ENCODE results near the gene FGF2. TPM values are rescaled to one million over a fixed set of nuclear protein-coding genes. Genes with fewer than 3 reads are reported as not detected.
"Not testable (repeated sequence)": the region's sequence is repeated elsewhere in the genome, so short reads cannot be mapped to it uniquely, and the experiment has no call there.

Gene FGF2
- total RNA-seq, 1 experiment from 2014 or later, result 99.0 TPM

DNA sequence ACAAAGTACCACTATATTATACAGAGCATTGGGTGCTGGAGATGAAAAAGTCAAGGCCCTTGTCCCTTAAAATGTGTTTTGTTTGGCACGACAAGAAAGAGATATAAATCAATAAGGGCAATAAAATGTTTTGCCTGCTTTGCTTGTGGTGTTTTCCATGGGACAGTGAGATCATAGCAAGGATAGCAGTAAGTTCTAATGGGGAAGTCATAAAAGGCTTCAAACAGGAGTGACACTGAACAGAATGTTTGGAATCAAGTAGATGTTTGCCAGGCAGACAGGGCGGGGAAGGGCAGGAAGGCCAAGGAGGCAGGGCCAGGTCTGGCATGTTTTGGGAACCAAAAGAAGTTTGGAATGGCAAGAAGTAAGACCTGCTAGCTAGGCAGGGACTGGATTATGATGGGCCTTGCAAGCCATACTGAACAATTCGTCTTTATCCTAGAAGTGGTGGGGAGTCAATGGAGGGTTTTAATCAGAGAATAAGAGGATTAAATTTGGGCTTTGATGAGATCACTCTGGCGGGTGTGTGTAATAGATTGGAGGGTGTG, 16.4 kb downstream of the FGF2 start:
- Histone ChIP-seq H3K4ac (ENCODE audit: low read depth, low read length) (no peak overlapping the region), H2AFZ (ENCODE audit: low read length) (no peak overlapping the region), H2BK20ac (ENCODE audit: low read depth, low read length, poor library complexity, severe bottlenecking) (no peak overlapping the region), H3K9me3 (ENCODE audit: control insufficient read depth, low read depth, low read length) (no peaks in the 10 kb centered on the region), H3K4me2 (ENCODE audit: insufficient read depth, insufficient read length, low read length) (no peak overlapping the region), H3T11ph (ENCODE audit: low read length) (no peak overlapping the region), H3K27me3 (ENCODE audit: insufficient read depth, low read length) (no peaks in the 10 kb centered on the region), H3K9ac (ENCODE audit: extremely low read depth, insufficient read length, low read length) (no peak overlapping the region), H3K23ac (ENCODE audit: insufficient read length, low read depth, low read length) (no peak overlapping the region), H3K79me2 (ENCODE audit: insufficient read depth, low read length) (peaks cover 67% of the 10 kb centered on the region), H3K79me1 (ENCODE audit: insufficient read depth, low read depth, low read length, poor library complexity, severe bottlenecking) (peaks cover 6% of the 10 kb centered on the region), H3K4me1 (ENCODE audit: insufficient read depth, low read length) (peaks cover 23% of the 10 kb centered on the region; the same call in 1 of the 2 replicates), H4K8ac (replicated peaks; ENCODE audit: insufficient read length, low read depth, low read length) (no peak overlapping the region), H3K18ac (ENCODE audit: insufficient read length, low read depth, low read length) (no peak overlapping the region), H4K91ac (ENCODE audit: insufficient read length, low read depth, low read length) (no peak overlapping the region), H2BK120ac (ENCODE audit: low read depth, low read length, poor library complexity, severe bottlenecking) (no peak overlapping the region), H4K20me1 (ENCODE audit: control insufficient read depth, insufficient read depth, insufficient read length) (peaks cover 3% of the 10 kb centered on the region), H2BK12ac (ENCODE audit: insufficient read length, low read depth, low read length) (no peak overlapping the region), H4K5ac (ENCODE audit: insufficient read length, low read depth, low read length) (no peak overlapping the region), H3K23me2 (ENCODE audit: insufficient read length, low read depth, low read length, poor library complexity, severe bottlenecking) (no peaks in the 10 kb centered on the region), H2AK5ac (ENCODE audit: insufficient read length, low read length) (no peak overlapping the region), H3K56ac (ENCODE audit: insufficient read length, low read depth, low read length) (no peak overlapping the region), H3K27ac (ENCODE audit: insufficient read length, low read depth, low read length) (no peak overlapping the region), H3K14ac (ENCODE audit: insufficient read depth, low read length) (no peak overlapping the region), H2BK5ac (ENCODE audit: insufficient read length, low read length) (no peak overlapping the region), H2BK15ac (ENCODE audit: low read depth, low read length) (no peak overlapping the region)
- DNase-seq, result no peak
- Mint-ChIP-seq H3K4me1 (peaks cover 69 to 82% of the 10 kb centered on the region in 2 experiments), H3K4me3 (no peak overlapping the region), H3K27ac (peak overlapping the region in 2 of 3 experiments; percentile 10 to 53; a peak in 3 of 7 replicates), H3K9me3 (peaks cover 0 to 6% of the 10 kb centered on the region in 2 experiments; a peak in 3 of 5 replicates), H3K36me3 (ENCODE audit: insufficient read depth in 1 of 3, low read depth in 3 of 3) (peaks cover 42 to 75% (median 69%) of the 10 kb centered on the region in 3 experiments), H3K27me3 (ENCODE audit: low read depth) (no peaks in the 10 kb centered on the region)
- no CpG with 5 or more reads among the region's 4 CpGs for WGBS (ENCODE audit: extremely low coverage, insufficient read length, low lambda C conversion rate)
- TF ChIP-seq, protein P1, sequence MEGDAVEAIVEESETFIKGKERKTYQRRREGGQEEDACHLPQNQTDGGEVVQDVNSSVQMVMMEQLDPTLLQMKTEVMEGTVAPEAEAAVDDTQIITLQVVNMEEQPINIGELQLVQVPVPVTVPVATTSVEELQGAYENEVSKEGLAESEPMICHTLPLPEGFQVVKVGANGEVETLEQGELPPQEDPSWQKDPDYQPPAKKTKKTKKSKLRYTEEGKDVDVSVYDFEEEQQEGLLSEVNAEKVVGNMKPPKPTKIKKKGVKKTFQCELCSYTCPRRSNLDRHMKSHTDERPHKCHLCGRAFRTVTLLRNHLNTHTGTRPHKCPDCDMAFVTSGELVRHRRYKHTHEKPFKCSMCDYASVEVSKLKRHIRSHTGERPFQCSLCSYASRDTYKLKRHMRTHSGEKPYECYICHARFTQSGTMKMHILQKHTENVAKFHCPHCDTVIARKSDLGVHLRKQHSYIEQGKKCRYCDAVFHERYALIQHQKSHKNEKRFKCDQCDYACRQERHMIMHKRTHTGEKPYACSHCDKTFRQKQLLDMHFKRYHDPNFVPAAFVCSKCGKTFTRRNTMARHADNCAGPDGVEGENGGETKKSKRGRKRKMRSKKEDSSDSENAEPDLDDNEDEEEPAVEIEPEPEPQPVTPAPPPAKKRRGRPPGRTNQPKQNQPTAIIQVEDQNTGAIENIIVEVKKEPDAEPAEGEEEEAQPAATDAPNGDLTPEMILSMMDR (conservative IDR thresholded peaks at IDR 0.05), result no peak

DNA sequence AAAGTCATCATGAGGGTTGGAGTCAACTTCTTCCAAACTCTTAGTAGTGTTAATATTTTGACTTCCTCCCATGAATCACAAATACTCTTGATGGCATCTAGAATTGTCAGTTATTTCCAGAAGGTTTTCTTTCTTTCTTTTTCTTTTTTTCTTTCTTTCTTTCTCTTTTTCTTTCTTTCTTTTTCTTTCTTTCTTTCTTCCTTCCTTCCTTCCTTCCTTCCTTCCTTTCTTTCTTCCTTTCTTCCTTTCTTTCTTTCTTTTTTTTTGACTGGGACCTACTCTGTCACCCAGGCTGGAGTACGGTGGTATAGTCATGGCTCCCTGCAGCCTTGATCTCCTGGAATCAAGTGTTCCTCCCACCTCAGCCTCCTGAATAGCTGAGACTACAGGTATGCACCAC, 17.8 kb downstream of the FGF2 start:
- not testable (repeated sequence) for H4K91ac ChIP-seq (ENCODE audit: insufficient read length, low read depth, low read length); H3K27me3 ChIP-seq (ENCODE audit: insufficient read depth, low read length); H2AK5ac ChIP-seq (ENCODE audit: insufficient read length, low read length); H3K23ac ChIP-seq (ENCODE audit: insufficient read length, low read depth, low read length); H3K9me3 ChIP-seq (ENCODE audit: control insufficient read depth, low read depth, low read length); H2BK120ac ChIP-seq (ENCODE audit: low read depth, low read length, poor library complexity, severe bottlenecking); DNase-seq; H3K14ac ChIP-seq (ENCODE audit: insufficient read depth, low read length); H3K18ac ChIP-seq (ENCODE audit: insufficient read length, low read depth, low read length); H3K79me1 ChIP-seq (ENCODE audit: insufficient read depth, low read depth, low read length, poor library complexity, severe bottlenecking); H2BK15ac ChIP-seq (ENCODE audit: low read depth, low read length); H3K27ac ChIP-seq (ENCODE audit: insufficient read length, low read depth, low read length); H3K9me3 Mint-ChIP-seq; H3K9ac ChIP-seq (ENCODE audit: extremely low read depth, insufficient read length, low read length); H4K20me1 ChIP-seq (ENCODE audit: control insufficient read depth, insufficient read depth, insufficient read length); H3K27me3 Mint-ChIP-seq (ENCODE audit: low read depth); H3T11ph ChIP-seq (ENCODE audit: low read length); H3K56ac ChIP-seq (ENCODE audit: insufficient read length, low read depth, low read length); H2BK20ac ChIP-seq (ENCODE audit: low read depth, low read length, poor library complexity, severe bottlenecking); H3K4me3 Mint-ChIP-seq; H4K8ac ChIP-seq (replicated peaks; ENCODE audit: insufficient read length, low read depth, low read length); H2BK5ac ChIP-seq (ENCODE audit: insufficient read length, low read length); H3K4me2 ChIP-seq (ENCODE audit: insufficient read depth, insufficient read length, low read length); H2BK12ac ChIP-seq (ENCODE audit: insufficient read length, low read depth, low read length); H4K5ac ChIP-seq (ENCODE audit: insufficient read length, low read depth, low read length); H2AFZ ChIP-seq (ENCODE audit: low read length); H3K23me2 ChIP-seq (ENCODE audit: insufficient read length, low read depth, low read length, poor library complexity, severe bottlenecking); H3K4ac ChIP-seq (ENCODE audit: low read depth, low read length)
- no CpG with 5 or more reads among the region's 1 CpG for WGBS (ENCODE audit: extremely low coverage, insufficient read length, low lambda C conversion rate)
- peaks cover 69% of the 10 kb centered on the region for H3K79me2 ChIP-seq (ENCODE audit: insufficient read depth, low read length)
- peaks cover 23% of the 10 kb centered on the region; the same call in 1 of the 2 replicates for H3K4me1 ChIP-seq (ENCODE audit: insufficient read depth, low read length)
- H3K4me1 Mint-ChIP-seq, result peaks cover 71 to 89% of the 10 kb centered on the region in 2 experiments
- peaks cover 44 to 77% (median 74%) of the 10 kb centered on the region in 3 experiments for H3K36me3 Mint-ChIP-seq (ENCODE audit: insufficient read depth in 1 of 3, low read depth in 3 of 3)
- peak overlapping the region in 1 of 3 experiments; percentile 67; a peak in 2 of 7 replicates for H3K27ac Mint-ChIP-seq

Measured in H9 (cell line).